Gastrocnemius medialis (tissue), 4 donors: Measurements from ENCODE around the gene UBE3C. TPM values are rescaled to one million over a fixed set of nuclear protein-coding genes. Genes with fewer than 3 reads are reported as not detected.

Experiments used
- ATAC-seq, 2 donors: fragments of 150-250 bp; one replicate each; pipeline ENCODE4 v1.9.1; 2016
- DNase-seq, 2 donors: peaks; one replicate each; pipeline ENCODE4 v3.0.0-alpha.2; 2019
- H3K27ac ChIP-seq, 4 donors: fragments of 200-600 bp; sonication (generic); 1 replicate in 1 of 4; 2 replicates in 3 of 4; pipeline ENCODE4 v1.5.1; 2016 to 2018; ENCODE audit warnings: mild to moderate bottlenecking in 2 of 4, moderate library complexity in 1 of 4
- H3K27me3 ChIP-seq, 3 donors: fragments of 200-600 bp; sonication (generic) in 2 of 3; 1 replicate in 1 of 3; 2 replicates in 2 of 3; pipeline versions ENCODE4 v1.5.1 to v1.6.0; 2016 to 2019; ENCODE audit warnings: mild to moderate bottlenecking in 1 of 3, moderate library complexity in 1 of 3
- H3K36me3 ChIP-seq, 2 donors: fragments of 200-600 bp; sonication (generic) in 1 of 2; one replicate each; pipeline ENCODE4 v1.5.1; 2017 to 2018
- H3K4me1 ChIP-seq, 2 donors: fragments of 200-600 bp; sonication (generic) in 1 of 2; one replicate each; pipeline ENCODE4 v1.5.1; 2016 to 2017; ENCODE audit warnings: mild to moderate bottlenecking in 2 of 2
- H3K4me3 ChIP-seq, 4 donors: fragments of 200-600 bp; sonication (generic) in 3 of 4; 1 replicate in 1 of 4; 2 replicates in 3 of 4; pipeline ENCODE4 v1.5.1; 2016 to 2019; ENCODE audit warnings: mild to moderate bottlenecking in 2 of 4
- H3K9me3 ChIP-seq, 3 donors: fragments of 200-600 bp; sonication (generic) in 2 of 3; 1 replicate in 1 of 3; 2 replicates in 2 of 3; pipeline ENCODE4 v1.5.1; 2016 to 2019
- CTCF ChIP-seq, 5 experiments: fragments of 450-650 bp in 3 of 5; fragments of 200-600 bp in 2 of 5; sonication (generic) in 2 of 5; IDR thresholded peaks in 4 of 5; conservative IDR thresholded peaks in 1 of 5; 1 replicate in 4 of 5; 2 replicates in 1 of 5; pipeline ENCODE4 v1.5.1; 2016 to 2019; ENCODE audit warnings: antibody characterized with exemption in 5 of 5, mild to moderate bottlenecking in 3 of 5, moderate library complexity in 3 of 5
- POLR2A ChIP-seq, 2 donors: fragments of 450-650 bp; IDR thresholded peaks; one replicate each; pipeline ENCODE4 v1.6.1; 2017; ENCODE audit warnings: antibody characterized with exemption in 2 of 2, mild to moderate bottlenecking in 2 of 2, moderate library complexity in 2 of 2
- in situ Hi-C, 4 donors: fragments of 200-750 bp; cut with MboI; loops; one replicate each; pipeline versions ENCODE4 v1.15.0 to v1.8.0; 2017; ENCODE audit warnings: low sequenced_read_pairs in 4 of 4
- intact Hi-C: fragments of 100-400 bp; cut with DNase I; formaldehyde crosslinking; loops from one replicate; pipeline ENCODE4 v1.15.1; 2023; ENCODE audit warnings: low total_unique reads
- total RNA-seq, 4 donors: library from RNA; depleted of rRNA; stranded (reverse); fragments of >200 nt; gene quantifications; one replicate each; pipeline versions ENCODE4 v1.1.0 to v1.2.3, GENCODE V29; 2016

UBE3C gene
- total RNA-seq, 4 donors from 2014 or later, result 64.4 to 123 (median 76.3) TPM

DNA sequence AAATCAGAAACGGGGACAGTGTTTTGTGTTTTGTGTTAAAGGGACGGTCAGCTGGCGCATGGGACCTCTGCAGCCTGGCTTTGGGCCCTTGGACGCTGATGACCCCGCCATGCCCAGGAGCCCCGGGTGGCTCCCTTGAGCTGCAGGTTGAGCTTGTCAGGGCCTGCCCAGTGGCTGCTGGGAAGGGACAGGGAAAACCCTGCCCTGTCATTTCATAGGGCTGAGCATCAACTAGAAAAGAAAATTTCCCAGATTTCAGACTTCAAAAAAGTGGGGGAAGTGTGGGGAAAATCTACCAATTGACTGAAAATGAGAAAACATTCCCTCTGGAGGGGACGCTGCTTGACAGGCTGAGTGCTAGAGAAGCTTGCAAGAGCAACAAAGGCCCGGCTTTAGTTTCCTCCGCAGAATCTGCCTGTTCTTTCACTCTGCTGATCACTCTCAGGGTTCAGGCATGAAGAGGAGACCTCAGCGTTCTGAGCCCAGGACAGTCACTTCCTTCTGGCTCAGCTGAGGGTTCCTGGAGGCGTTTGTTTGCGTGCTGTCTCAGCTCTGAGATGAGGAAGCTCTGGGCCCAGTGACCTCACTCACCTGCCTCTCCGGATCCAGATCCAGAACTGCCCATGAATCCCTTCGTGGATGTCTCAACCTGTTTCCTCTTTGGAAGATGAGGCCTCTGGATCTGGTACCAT is 179.4 kb downstream of the UBE3C start:
- in situ Hi-C loops, result no loop called here
- H3K36me3 ChIP-seq, result no peaks in the 10 kb centered on the region
- H3K27me3 ChIP-seq, result no peaks in the 10 kb centered on the region
- no peaks in the 10 kb centered on the region for H3K4me1 ChIP-seq
- intact Hi-C loops, result no loop called here
- no peaks in the 10 kb centered on the region for H3K9me3 ChIP-seq
- no peak overlapping the region for H3K4me3 ChIP-seq
- TF ChIP-seq POLR2A (IDR thresholded peaks at IDR 0.05) (no peak), CTCF (IDR thresholded peaks at IDR 0.05 in 4 of 5, conservative IDR thresholded peaks at IDR 0.05 in 1 of 5) (no peak)
- no peak overlapping the region for H3K27ac ChIP-seq
- DNase-seq (no peak), ATAC-seq (no peak)

Other genes starting within 250 kb of the UBE3C start
- 10 to 100 TPM; 27.9 to 87.0 (median 35.3) TPM for gene LMBR1, start 245.7 kb upstream of the UBE3C start, total RNA-seq
- gene NOM1, start 189.2 kb upstream of the UBE3C start, total RNA-seq, result 10 to 100 TPM; 12.9 to 18.0 (median 14.3) TPM
- under 1 TPM in 2 of 4 donors, not detected in 2; 0.16 to 0.20 TPM for gene MNX1, start 128.3 kb upstream of the UBE3C start, total RNA-seq
- 100 to 1,000 TPM; 130 to 269 (median 188) TPM for gene DNAJB6, start 198.1 kb downstream of the UBE3C start, total RNA-seq